Heart left ventricle (tissue), 16 donors: ENCODE results near the gene HOATZ. TPM values are rescaled to one million over a fixed set of nuclear protein-coding genes. Genes with fewer than 3 reads are reported as not detected.

Experiments
- ATAC-seq, 4 donors: fragments of 200-7000 bp; cut with Tn5 transposase; one replicate each; pipeline ENCODE4 v1.9.1; 2020 to 2022; ENCODE audit warnings: moderate library complexity in 4 of 4, mild to moderate bottlenecking in 3 of 4, moderate number of reproducible peaks in 1 of 4
- DNase-seq, 5 donors: peaks; one replicate each; pipeline ENCODE4 v3.0.0-alpha.2; 2020
- H3K27ac ChIP-seq, 12 donors: fragments of 200-600 bp; sonication (generic) in 4 of 12; one replicate each; pipeline versions ENCODE4 v1.5.0 to v1.8.0; 2016 to 2022; ENCODE audit warnings: mild to moderate bottlenecking in 2 of 12
- H3K27me3 ChIP-seq, 9 donors: fragments of 200-600 bp; sonication (generic) in 2 of 9; one replicate each; pipeline versions ENCODE4 v1.5.1 to v1.8.0; 2016 to 2022; ENCODE audit warnings: mild to moderate bottlenecking in 3 of 9
- H3K36me3 ChIP-seq, 9 donors: fragments of 200-600 bp; sonication (generic) in 2 of 9; one replicate each; pipeline versions ENCODE4 v1.5.0 to v1.8.0; 2018 to 2022; ENCODE audit warnings: mild to moderate bottlenecking in 2 of 9
- H3K4me1 ChIP-seq, 12 donors: fragments of 200-600 bp; sonication (generic) in 4 of 12; one replicate each; pipeline versions ENCODE4 v1.5.0 to v1.8.0; 2016 to 2022; ENCODE audit warnings: mild to moderate bottlenecking in 3 of 12
- H3K4me3 ChIP-seq, 12 donors: fragments of 200-600 bp; sonication (generic) in 4 of 12; one replicate each; pipeline versions ENCODE4 v1.5.0 to v1.8.0; 2017 to 2022; ENCODE audit warnings: mild to moderate bottlenecking in 9 of 12, moderate library complexity in 4 of 12
- H3K9me3 ChIP-seq, 12 donors: fragments of 200-600 bp; sonication (generic) in 4 of 12; one replicate each; pipeline versions ENCODE4 v1.5.0 to v1.8.0; 2016 to 2022; ENCODE audit warnings: mild to moderate bottlenecking in 1 of 12
- CTCF ChIP-seq, 12 donors: fragments of 200-600 bp; sonication (generic) in 4 of 12; IDR thresholded peaks; one replicate each; pipeline versions ENCODE4 v1.5.0 to v1.8.0; 2018 to 2022; ENCODE audit warnings: antibody characterized with exemption in 12 of 12, mild to moderate bottlenecking in 5 of 12
- POLR2A ChIP-seq, 2 donors: fragments of 450-650 bp; IDR thresholded peaks; one replicate each; pipeline ENCODE4 v1.6.1; 2017; ENCODE audit warnings: antibody characterized with exemption in 2 of 2, mild to moderate bottlenecking in 2 of 2, moderate library complexity in 2 of 2
- WGBS, 4 donors: extraction: QIAGEN DNeasy Blood & Tissue Kit in 2 of 4; methylation state at CpG; one replicate each; pipeline versions ENCODE4 v1.1.5 to v1.1.7; 2013 to 2018; 5-methylcytosine and 5-hydroxymethylcytosine counted together
- intact Hi-C, 10 donors: fragments of 100-400 bp; cut with DNase I; formaldehyde crosslinking; loops; one replicate each; pipeline versions ENCODE4 v1.11.1 to v1.14.2; 2022
- polyA plus RNA-seq, 2 donors: library from polyadenylated mRNA; stranded (reverse); fragments of 200-250 nt; gene quantifications; one replicate each; pipeline ENCODE4 v1.2.3, GENCODE V29; 2013
- total RNA-seq, 9 donors: library from RNA; depleted of rRNA in 2 of 9; stranded (reverse); fragments of >200 nt in 2 of 9; fragmentation: NEBNext Ultra II Directional in 3 of 9; extraction: Animal tissue kit (Norgen Biotek cat#: 25700) in 3 of 9; gene quantifications; one replicate each; pipeline versions ENCODE4 v1.1.0 to v1.2.4, GENCODE V29; 2016 to 2023
- donor health status: ischemic (EF 13 %, LVEDD 7.1; RV severe dilation, severe dysfunction).
- donor health status: healthy with polysubstance abuse.
- donor health status: DM: no; HTN: yes; CAD: no.
- donor health status: DM: no; HTN: no; CAD: no.
- donor health status: ischemic (EF 25% LVEDD 6.9; RV normal size, moderate dysfunction).
- donor health status: ischemic (EF 25% LVEDD 5.7; RV mildly dilated, moderate dysfunction).
- donor health status: healthy.
- donor health status: DM: yes; HTN: yes; CAD: no.
- donor health status: ischemic (EF 35%, LVEDD 5.7; RV mildly dilated, moderate dysfunction).
- donor health status: nonischemic (EF 11% LVEDD 7.7; RV severe dilation, severe dysfunction).
- donor health status: DM: yes; HTN: yes; CAD: no.
- donor health status: PGD.
- donor health status: ischemic (EF 29% LVEDD 5.4; RV normal size, mild dysfunction).
- donor health status: nonischemic (EF 23%, LVEDD 6.1; RV moderate dilation, normal function).

HOATZ gene
- total and polyA plus RNA-seq, 11 donors = not detected

DNA sequence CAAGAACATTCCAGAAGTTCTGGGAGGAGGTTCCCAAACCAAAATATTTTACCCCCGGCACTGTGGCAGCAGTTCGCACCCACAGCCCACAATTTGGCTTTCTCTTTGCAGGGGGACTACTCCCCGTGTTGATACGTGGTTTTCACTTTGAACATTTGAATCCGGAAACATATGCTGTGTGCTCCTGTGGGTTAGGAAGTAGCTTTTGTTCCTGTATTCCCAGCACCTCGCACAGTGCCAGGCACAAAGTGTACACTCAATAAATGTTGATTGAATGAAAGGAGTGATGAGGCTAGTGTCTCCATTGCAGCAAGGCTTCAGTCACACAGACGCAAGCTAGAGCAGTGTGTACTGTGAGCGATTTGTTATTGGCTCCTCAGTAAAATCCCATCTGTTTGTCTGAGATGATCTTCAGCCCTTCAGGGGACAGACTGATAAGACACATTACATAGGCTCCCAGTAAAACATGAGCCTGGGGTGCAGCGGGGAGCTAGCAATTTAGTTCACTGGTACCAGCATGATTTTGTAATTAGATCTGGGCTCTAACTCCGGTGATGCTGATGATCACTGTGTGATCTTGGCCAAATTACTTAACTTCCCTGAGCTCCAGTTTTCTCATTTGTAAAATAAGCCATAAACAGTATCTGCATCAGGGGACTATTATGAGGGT is 28.2 kb downstream of the HOATZ start:
- H3K4me3 ChIP-seq = no peak overlapping the region
- intact Hi-C loops = no loop called here

DNA sequence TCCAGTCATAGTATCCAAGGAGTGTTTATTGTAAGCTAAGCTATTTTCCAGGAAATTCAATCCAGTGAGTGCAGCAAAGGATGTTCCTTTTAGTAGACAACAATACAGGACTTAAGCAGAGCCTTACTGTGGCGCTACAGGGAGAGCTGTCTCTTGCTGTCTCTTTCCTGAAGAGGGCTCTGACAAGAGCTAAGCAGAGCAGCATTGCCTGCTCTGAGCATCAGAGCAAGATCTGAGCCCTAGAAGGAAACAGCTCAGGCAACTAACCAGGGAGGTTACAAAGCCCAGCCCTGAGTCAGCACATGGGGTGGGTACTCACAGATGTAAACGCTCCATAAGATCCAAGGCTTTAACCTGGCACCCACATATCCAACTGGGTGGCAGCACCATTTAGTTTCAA is 33.9 kb downstream of the HOATZ start:
- Histone ChIP-seq H3K27me3 (no peaks in the 10 kb centered on the region), H3K4me3 (no peak overlapping the region), H3K9me3 (no peaks in the 10 kb centered on the region), H3K4me1 (no peaks in the 10 kb centered on the region), H3K27ac (no peak overlapping the region), H3K36me3 (peaks cover 0 to 26% (median 3%) of the 10 kb centered on the region in 9 donors)
- TF ChIP-seq CTCF (IDR thresholded peaks at IDR 0.05) = no peak
- DNase-seq = no peak
- no peak for ATAC-seq
- 84 to 90% (median 87%) methylated on average over 2 of the region's 2 CpGs for WGBS, 4 donors
- intact Hi-C loops = no loop called here

More for the DNA sequence above, 28.2 kb downstream of the HOATZ start:
- ATAC-seq = no peak
- 66 to 88% (median 74%) methylated on average over 10 of the region's 10 CpGs for WGBS, 4 donors
- H3K27me3 ChIP-seq = peaks cover 0 to 34% (median 0%) of the 10 kb centered on the region in 9 donors
- H3K27ac ChIP-seq = peak overlapping the region in 1 of 12 donors; percentile 90
- TF ChIP-seq POLR2A (IDR thresholded peaks at IDR 0.05) (no peak), CTCF (IDR thresholded peaks at IDR 0.05) (no peak)
- no peak for DNase-seq
- H3K9me3 ChIP-seq = no peaks in the 10 kb centered on the region
- peaks cover 0 to 13% (median 3%) of the 10 kb centered on the region in 9 donors for H3K36me3 ChIP-seq
- peaks cover 0 to 30% (median 16%) of the 10 kb centered on the region in 12 donors for H3K4me1 ChIP-seq

DNA sequence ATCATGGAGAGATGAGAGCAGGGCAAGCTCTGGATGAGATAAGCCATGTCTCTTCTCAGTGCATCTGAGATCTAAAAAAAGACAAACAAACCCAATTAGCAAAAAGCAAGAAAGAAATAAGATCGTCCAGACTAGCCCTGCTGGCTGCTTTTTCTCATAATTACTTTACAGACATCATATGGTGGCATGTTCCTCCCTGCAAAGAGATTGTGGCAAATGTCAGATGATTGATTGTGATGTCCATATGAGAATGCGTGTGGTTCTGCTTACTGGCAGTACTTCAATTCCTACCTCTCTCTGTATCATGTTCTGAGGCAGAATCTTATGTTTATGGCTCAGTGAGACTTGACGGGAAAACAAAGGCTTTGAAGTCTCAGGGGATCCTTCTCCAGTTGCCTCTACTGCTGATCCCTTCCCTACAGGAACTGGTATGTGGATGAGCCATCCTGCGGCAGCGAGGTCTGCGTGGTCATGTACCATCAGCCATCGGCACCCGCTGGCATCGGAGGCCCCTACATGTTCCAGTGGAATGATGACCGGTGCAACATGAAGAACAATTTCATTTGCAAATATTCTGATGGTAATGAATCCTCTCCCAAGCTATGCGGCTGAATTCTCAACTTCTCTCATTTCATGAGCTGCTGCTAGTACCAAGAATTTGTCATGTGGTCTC is 34.8 kb downstream of the HOATZ start:
- no peak for TF ChIP-seq CTCF (IDR thresholded peaks at IDR 0.05)
- no peak for TF ChIP-seq POLR2A (IDR thresholded peaks at IDR 0.05)
- DNase-seq = no peak
- peaks cover 0 to 27% (median 3%) of the 10 kb centered on the region in 9 donors for H3K36me3 ChIP-seq
- H3K27ac ChIP-seq = no peak overlapping the region
- no peaks in the 10 kb centered on the region for H3K4me1 ChIP-seq
- intact Hi-C loops = no loop called here
- 80 to 88% (median 83%) methylated on average over 11 of the region's 11 CpGs for WGBS, 4 donors
- H3K27me3 ChIP-seq = no peaks in the 10 kb centered on the region
- H3K4me3 ChIP-seq = no peak overlapping the region
- H3K9me3 ChIP-seq = no peaks in the 10 kb centered on the region
- ATAC-seq = no peak

DNA sequence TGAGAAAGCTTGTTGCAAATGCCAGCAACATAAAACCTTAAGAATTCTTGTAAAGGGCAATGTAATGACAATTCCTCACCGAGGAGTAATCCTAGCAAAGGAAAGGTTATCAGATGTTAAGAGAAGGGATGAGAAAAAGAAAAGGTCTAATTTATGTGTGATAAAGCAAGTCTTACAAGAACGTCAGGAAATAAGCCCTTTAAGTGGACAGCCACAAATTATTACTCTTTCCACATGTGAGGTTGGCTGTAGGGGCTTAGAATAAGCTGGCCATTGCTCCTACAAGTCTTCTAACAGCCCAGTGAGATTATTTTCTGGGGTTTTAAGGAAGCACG is 35.3 kb downstream of the HOATZ start:
- intact Hi-C loops = no loop called here
- ATAC-seq = no peak
- no peak overlapping the region for H3K27ac ChIP-seq
- H3K9me3 ChIP-seq = no peaks in the 10 kb centered on the region
- WGBS, 4 donors = 79 to 84% (median 79%) methylated on average over 3 of the region's 3 CpGs
- no peaks in the 10 kb centered on the region for H3K27me3 ChIP-seq
- TF ChIP-seq CTCF (IDR thresholded peaks at IDR 0.05) = no peak
- TF ChIP-seq POLR2A (IDR thresholded peaks at IDR 0.05) = no peak
- DNase-seq = no peak
- H3K4me1 ChIP-seq = no peaks in the 10 kb centered on the region
- no peak overlapping the region for H3K4me3 ChIP-seq
- H3K36me3 ChIP-seq = peaks cover 0 to 32% (median 3%) of the 10 kb centered on the region in 9 donors
